Activated T-helper 1 cell treated with anti-CD3 and anti-CD28 coated beads, Interleukin-12 subunit alpha, Interleukin-12 subunit beta, Interleukin-2, Interleukin-4 antibody, amounts not matched to agents 30 ng/mL and 10 ng/mL and 1 ng/mL, durations not matched to agents 14 hours and 24 hours and 36 hours (primary cell): Measurements from ENCODE around the gene TPSD1. TPM values are rescaled to one million over a fixed set of nuclear protein-coding genes. Genes with fewer than 3 reads are reported as not detected.
"Not testable (repeated sequence)": the region's sequence is repeated elsewhere in the genome, so short reads cannot be mapped to it uniquely, and the experiment has no call there.

ENCODE experiments used
- DNase-seq: peaks from one replicate; pipeline ENCODE4 v3.0.0; 2021; ENCODE audit warnings: low spot score
- H3K27ac Mint-ChIP-seq: one replicate; pipeline ENCODE4 v1.8.0; 2021; ENCODE audit warnings: mild to moderate bottlenecking, mixed read lengths
- H3K27me3 Mint-ChIP-seq: one replicate; pipeline ENCODE4 v1.8.0; 2022; ENCODE audit warnings: mild to moderate bottlenecking, moderate library complexity, mixed read lengths; ENCODE audit not compliant: insufficient read depth
- H3K36me3 Mint-ChIP-seq: one replicate; pipeline ENCODE4 v1.8.0; 2021; ENCODE audit warnings: low read depth, mixed read lengths
- H3K4me1 Mint-ChIP-seq: one replicate; pipeline ENCODE4 v1.8.0; 2021; ENCODE audit warnings: low read depth, mixed read lengths
- H3K4me3 Mint-ChIP-seq: one replicate; pipeline ENCODE4 v1.8.0; 2021; ENCODE audit warnings: mild to moderate bottlenecking, moderate library complexity, mixed read lengths
- H3K9me3 Mint-ChIP-seq: one replicate; pipeline ENCODE4 v1.8.0; 2021; ENCODE audit warnings: mixed read lengths
- intact Hi-C: fragments of 100-400 bp; cut with micrococcal nuclease; formaldehyde crosslinking; loops from one replicate; pipeline ENCODE4 v1.15.1; 2024
- total RNA-seq: library from RNA; stranded (reverse); gene quantifications from 2 replicates; pipeline ENCODE4 v1.2.3, GENCODE V29; 2022

The TPSD1 gene
- total RNA-seq, 1 donor from 2014 or later, result not detected

GRCh38 chr16:1288813-1289476 lies 33.1 kb downstream of the TPSD1 start:
- H3K4me1 Mint-ChIP-seq, result no peaks in the 10 kb centered on the region
- H3K4me3 Mint-ChIP-seq, result no peak overlapping the region
- H3K27ac Mint-ChIP-seq, result no peak overlapping the region
- DNase-seq, result no peak
- peaks cover 21% of the 10 kb centered on the region for H3K27me3 Mint-ChIP-seq
- no peaks in the 10 kb centered on the region for H3K9me3 Mint-ChIP-seq
- no peaks in the 10 kb centered on the region for H3K36me3 Mint-ChIP-seq
- intact Hi-C loops, result no loop called here

- intact Hi-C loops, result no loop called here
Measured at GRCh38 chr16:1289477-1289866, 33.6 kb downstream of the TPSD1 start.

GRCh38 chr16:1290063-1290501 lies 34.2 kb downstream of the TPSD1 start:
- Mint-ChIP-seq H3K27me3 (peaks cover 24% of the 10 kb centered on the region), H3K9me3 (no peaks in the 10 kb centered on the region), H3K36me3 (no peaks in the 10 kb centered on the region), H3K4me3 (no peak overlapping the region), H3K4me1 (no peaks in the 10 kb centered on the region), H3K27ac (no peak overlapping the region)
- DNase-seq, result no peak
- intact Hi-C loops, result no loop called here

More at GRCh38 chr16:1289477-1289866, 33.6 kb downstream of the TPSD1 start:
- Mint-ChIP-seq H3K36me3 (no peaks in the 10 kb centered on the region), H3K4me1 (no peaks in the 10 kb centered on the region), H3K27ac (no peak overlapping the region), H3K27me3 (peaks cover 23% of the 10 kb centered on the region), H3K4me3 (no peak overlapping the region), H3K9me3 (no peaks in the 10 kb centered on the region)
- DNase-seq, result no peak

GRCh38 chr16:1290860-1291575 lies 35.1 kb downstream of the TPSD1 start:
- Mint-ChIP-seq H3K27me3 (peaks cover 26% of the 10 kb centered on the region), H3K9me3 (no peaks in the 10 kb centered on the region), H3K4me1 (no peaks in the 10 kb centered on the region), H3K36me3 (no peaks in the 10 kb centered on the region), H3K27ac (no peak overlapping the region), H3K4me3 (no peak overlapping the region)
- DNase-seq, result no peak
- intact Hi-C loops, result no loop called here

- Mint-ChIP-seq H3K4me1 (peaks cover under 1% of the 10 kb centered on the region), H3K27me3 (peaks cover 26% of the 10 kb centered on the region), H3K36me3 (no peaks in the 10 kb centered on the region), H3K4me3 (no peak overlapping the region), H3K9me3 (no peaks in the 10 kb centered on the region), H3K27ac (no peak overlapping the region)
- no peak for DNase-seq
- intact Hi-C loops, result no loop called here
Measured at GRCh38 chr16:1291576-1291974, 35.7 kb downstream of the TPSD1 start.

- H3K4me3 Mint-ChIP-seq, DNase-seq, intact Hi-C loops, H3K9me3 Mint-ChIP-seq, H3K36me3 Mint-ChIP-seq, H3K4me1 Mint-ChIP-seq, H3K27ac Mint-ChIP-seq: not testable (repeated sequence)
- H3K27me3 Mint-ChIP-seq, result peaks cover 26% of the 10 kb centered on the region
Measured at GRCh38 chr16:1292208-1292607, 36.3 kb downstream of the TPSD1 start.

GRCh38 chr16:1292808-1293207 lies 36.9 kb downstream of the TPSD1 start:
- H3K27me3 Mint-ChIP-seq, result peaks cover 26% of the 10 kb centered on the region
- H3K4me3 Mint-ChIP-seq, DNase-seq, H3K4me1 Mint-ChIP-seq, H3K36me3 Mint-ChIP-seq, H3K27ac Mint-ChIP-seq, H3K9me3 Mint-ChIP-seq, intact Hi-C loops: not testable (repeated sequence)

- Mint-ChIP-seq H3K4me3 (no peak overlapping the region), H3K36me3 (no peaks in the 10 kb centered on the region), H3K27me3 (peaks cover 26% of the 10 kb centered on the region), H3K9me3 (no peaks in the 10 kb centered on the region), H3K27ac (no peak overlapping the region), H3K4me1 (peaks cover 7% of the 10 kb centered on the region)
- intact Hi-C loops, result no loop called here
- no peak for DNase-seq
Measured at GRCh38 chr16:1293921-1294656, 38.2 kb downstream of the TPSD1 start.

GRCh38 chr16:1295465-1295864 lies 39.6 kb downstream of the TPSD1 start:
- H3K4me1 Mint-ChIP-seq, result peaks cover 7% of the 10 kb centered on the region
- no peaks in the 10 kb centered on the region for H3K9me3 Mint-ChIP-seq
- H3K27me3 Mint-ChIP-seq, result peaks cover 20% of the 10 kb centered on the region
- H3K27ac Mint-ChIP-seq, result no peak overlapping the region
- H3K4me3 Mint-ChIP-seq, result no peak overlapping the region
- no peaks in the 10 kb centered on the region for H3K36me3 Mint-ChIP-seq
- DNase-seq, result no peak
- intact Hi-C loops, result no loop called here

GRCh38 chr16:1296688-1297017 lies 40.8 kb downstream of the TPSD1 start:
- DNase-seq, H3K4me3 Mint-ChIP-seq, H3K27ac Mint-ChIP-seq, H3K36me3 Mint-ChIP-seq, H3K9me3 Mint-ChIP-seq, intact Hi-C loops: not testable (repeated sequence)
- H3K27me3 Mint-ChIP-seq, result peaks cover 15% of the 10 kb centered on the region
- H3K4me1 Mint-ChIP-seq, result peaks cover 11% of the 10 kb centered on the region

- intact Hi-C loops, result no loop called here
- Mint-ChIP-seq H3K4me3 (no peak overlapping the region), H3K27me3 (peaks cover 12% of the 10 kb centered on the region), H3K36me3 (no peaks in the 10 kb centered on the region), H3K27ac (no peak overlapping the region), H3K4me1 (peaks cover 15% of the 10 kb centered on the region), H3K9me3 (no peaks in the 10 kb centered on the region)
- no peak for DNase-seq
Measured at GRCh38 chr16:1297018-1297696, 41.3 kb downstream of the TPSD1 start.

- peaks cover 10% of the 10 kb centered on the region for H3K27me3 Mint-ChIP-seq
- H3K9me3 Mint-ChIP-seq, result no peaks in the 10 kb centered on the region
- H3K4me3 Mint-ChIP-seq, result no peak overlapping the region
- H3K36me3 Mint-ChIP-seq, result no peaks in the 10 kb centered on the region
- intact Hi-C loops, result no loop called here
- no peak overlapping the region for H3K27ac Mint-ChIP-seq
- DNase-seq, result no peak
- peaks cover 15% of the 10 kb centered on the region for H3K4me1 Mint-ChIP-seq
Measured at GRCh38 chr16:1298406-1298805, 42.5 kb downstream of the TPSD1 start.
